ENCODE results near the gene TENM4.
"Not testable (repeated sequence)": the region's sequence is repeated elsewhere in the genome, so short reads cannot be mapped to it uniquely, and the experiment has no call there.

TENM4 gene

DNA sequence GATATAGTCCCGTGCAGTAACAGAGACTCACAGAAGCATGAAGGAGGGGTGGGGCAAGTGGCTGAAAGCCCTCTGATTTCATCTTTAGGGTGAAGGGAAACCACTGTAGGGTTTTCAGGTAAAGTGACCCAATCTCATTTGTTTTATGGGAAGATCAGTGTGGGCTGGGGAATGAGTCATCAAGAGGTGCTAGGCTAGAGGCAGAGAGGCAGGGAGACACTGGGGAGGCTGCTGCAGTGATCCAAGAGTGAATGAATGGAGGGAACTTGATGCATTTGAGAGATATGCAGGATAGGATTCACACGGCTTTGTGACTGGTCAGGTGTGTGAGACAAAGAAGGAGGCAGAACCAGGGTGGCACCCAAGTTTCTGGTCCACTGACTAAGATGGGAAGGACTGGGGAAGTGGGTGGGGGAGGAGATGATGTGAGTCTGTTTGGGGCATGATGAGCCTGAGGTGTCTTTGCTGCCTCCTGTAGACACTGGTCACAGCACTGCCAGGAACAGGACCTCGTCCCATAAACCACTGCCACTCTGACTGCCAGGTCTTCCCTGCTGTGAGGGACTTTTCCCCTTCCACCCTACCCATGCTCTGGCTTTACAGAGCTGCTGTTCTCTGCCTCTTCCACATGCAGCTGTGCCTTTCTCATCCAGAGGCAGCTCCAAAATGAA is 239.0 kb downstream of the TENM4 start:
- DNase-seq, result no peak

DNA sequence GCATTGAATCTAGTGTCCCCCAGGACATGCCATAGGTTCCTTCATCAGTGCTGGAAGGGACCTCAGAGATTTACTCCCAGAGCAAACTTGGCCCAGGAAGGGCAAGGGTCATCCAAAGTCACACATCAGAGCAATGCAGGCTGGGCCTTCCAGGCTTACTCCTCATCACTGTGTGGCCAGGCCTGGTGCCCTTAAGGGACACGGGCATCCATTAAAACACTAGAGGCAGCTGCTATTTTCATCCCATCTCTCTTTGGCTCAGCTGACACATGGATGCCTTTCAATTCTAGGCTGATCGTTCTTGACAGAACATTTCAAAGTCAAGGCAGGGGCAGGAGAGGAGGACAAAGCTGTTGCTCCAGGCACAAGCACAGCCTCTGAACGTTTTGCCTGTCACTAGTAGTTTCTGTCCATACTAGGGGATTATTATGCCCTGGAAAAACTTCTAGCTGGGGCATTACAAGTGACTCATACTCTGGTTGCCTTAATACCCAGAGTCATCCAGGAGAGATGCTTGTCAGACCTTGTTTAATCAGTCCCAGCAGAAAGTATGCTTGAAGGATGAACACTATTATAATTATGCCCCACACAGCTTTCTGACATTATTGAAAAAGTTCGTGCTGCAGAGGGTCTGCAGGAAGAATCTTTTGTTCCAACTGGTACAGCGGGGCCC is 240.3 kb downstream of the TENM4 start:
- DNase-seq, result no peak

DNA sequence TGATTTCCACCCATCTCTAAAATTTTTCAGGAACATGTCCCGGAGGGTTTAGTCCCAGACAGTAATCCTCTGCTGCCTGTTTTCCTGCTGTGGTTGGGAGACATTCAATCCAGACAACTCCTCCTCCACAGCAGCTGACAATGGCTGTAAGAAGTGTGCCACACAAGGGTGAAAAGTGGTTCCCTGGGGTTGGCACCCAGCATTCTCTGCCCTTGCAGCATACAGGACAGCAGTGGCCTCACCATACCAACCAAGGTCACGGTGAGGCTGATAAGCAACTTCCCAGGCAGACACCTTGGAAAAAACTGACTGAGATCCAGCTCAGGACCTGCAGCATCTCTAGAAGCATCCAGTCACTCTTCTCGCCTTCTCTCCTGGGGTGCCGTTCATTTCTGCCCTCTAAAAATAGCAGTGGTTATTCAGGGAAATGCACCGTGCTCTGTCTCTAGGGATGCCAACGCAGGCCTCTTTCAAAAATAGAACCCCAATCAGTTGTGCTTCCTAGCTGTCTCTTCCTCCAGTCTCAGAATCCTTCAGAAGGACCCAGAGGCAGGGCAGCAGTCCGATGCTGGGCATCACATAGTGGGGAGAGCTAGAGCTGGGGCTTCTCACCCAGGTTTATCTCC is 241.0 kb downstream of the TENM4 start:
- no peak for DNase-seq

DNA sequence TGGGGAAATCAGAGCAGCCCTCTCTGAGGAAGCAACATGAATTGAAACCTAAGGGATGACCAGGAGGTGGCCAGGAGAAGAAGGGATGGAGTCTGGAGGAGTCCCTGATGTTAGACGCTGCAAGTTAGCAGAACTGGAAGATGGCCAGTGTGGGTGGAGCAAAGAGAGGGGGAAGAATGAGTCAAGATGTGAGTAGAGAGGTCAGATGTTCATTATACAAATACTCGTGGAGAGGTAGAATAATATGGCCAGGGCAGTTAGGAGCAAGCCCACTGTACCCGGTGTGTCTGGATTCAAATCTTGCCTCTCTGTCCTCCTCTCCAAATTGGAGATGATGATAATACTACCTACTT is 242.0 kb downstream of the TENM4 start:
- DNase-seq, result peak; percentile 30

DNA sequence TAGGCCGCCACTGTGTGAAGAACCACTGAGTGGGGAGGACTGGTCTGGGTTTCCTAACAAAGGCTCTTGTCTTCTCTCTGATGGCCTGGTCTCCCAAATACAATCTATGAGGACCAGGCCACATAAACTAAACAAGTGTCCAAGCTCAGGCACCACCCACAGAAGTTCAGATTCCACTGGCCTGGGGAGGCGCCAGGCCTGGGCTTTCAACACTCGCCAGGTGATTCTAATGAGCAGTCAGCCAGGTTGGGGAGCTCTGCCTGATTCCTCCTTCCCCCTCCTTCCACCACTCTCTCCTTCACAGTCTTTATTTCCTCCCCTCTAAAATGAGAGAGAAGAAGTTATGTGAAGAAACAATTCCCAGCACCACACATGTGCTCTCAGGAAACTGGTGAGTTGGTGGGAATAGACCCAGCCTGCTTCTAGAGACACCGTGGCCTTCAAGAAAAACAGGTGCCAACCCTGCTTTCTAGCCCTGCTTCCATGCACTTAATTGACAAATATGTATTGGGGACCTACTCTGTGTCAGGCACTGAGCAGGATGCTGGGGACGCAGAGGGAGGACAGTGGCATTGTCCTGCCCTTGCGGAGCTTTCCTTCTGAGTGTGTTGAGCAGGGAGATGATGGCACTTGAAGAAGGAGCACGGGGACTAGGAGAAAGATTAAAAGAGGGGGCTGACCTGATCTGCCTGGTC is 242.5 kb downstream of the TENM4 start:
- no peak for DNase-seq

DNA sequence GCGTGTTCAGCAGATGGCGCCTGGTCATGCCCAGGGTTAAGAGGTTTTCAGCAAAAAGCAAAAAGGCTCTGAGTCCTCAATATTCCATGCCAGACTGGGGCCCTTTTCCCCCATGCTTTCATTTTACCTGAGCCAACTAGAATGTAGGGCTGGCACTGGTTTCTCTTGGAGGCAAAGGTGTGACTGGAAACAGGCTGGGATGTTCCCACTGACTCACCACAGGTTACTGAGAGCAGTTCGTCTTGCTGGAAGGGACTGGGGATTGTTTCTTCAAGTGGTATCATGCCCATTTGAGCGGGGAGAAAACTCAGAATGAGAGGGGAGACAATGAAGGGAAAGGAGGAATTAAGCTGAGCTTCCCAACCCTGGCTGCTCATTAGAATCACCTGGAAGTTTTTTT is 243.9 kb downstream of the TENM4 start:
- DNase-seq, result no peak

DNA sequence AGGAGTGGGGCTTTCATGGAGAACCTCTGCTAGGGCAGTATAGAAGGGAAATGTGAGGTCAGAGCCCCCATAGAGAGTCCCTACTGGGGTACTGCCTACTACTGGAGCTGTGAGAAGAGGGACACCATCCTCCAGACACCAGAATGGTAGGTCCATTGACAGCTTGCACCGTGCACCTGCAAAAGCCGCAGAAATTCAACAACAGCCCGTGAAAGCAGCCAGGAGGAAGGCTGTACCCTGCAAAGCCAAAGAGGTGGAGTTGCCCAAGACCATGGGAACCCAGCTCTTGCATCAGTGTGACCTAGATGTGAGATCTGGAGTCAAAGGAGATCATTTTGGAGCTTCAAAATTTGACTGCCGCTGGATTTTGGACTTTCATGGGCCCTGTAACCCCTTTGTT is 245.6 kb downstream of the TENM4 start:
- no peak for DNase-seq

DNA sequence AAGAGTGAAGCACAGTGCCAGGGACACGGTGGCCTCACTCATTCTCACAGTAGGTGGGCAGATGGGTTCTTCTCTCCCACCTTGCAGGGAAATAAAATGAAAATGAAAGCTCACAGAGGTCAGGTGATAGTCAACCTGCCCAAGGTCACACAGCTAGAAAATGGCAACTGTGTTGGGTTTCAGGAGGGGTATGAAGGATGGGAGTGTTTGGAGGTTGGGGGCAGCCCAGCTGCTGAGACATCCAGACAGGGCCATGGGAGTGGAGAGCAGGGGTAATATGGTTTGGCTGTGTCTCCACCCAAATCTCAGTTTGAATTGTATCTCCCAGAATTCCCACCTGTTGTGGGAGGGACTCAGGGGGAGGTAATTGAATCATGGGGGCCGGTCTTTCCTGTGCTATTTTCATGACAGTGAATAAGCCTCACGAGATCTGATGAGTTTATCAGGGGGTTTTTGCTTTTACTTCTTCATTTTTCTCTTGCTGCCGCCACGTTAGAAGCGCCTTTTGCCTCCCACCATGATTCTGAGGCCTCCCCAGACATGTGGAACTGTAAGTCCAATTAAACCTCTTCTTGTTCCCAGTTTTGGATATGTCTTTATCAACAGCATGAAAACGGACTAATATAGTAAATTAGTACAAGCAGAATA is 247.0 kb downstream of the TENM4 start:
- no peak for DNase-seq

DNA sequence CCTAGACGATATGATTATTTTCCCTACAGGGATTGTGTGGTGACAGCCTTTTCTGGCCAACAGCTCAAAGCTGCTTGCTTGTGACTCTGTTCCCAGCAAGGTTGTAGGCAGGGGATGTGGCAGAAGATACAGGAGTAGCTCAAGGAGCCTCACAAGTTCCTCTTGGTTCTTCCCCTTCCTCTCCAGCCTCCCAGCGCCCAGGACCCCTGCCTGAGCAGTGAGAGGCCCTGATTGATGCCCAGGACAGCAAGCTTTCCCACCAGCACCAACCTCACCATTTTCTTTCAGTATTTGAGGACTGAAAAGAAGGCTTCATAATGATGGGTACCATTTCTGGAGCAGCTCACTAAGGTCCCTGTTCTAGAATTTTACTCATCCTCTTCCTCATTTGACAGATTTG is 248.0 kb downstream of the TENM4 start:
- no peak for DNase-seq

DNA sequence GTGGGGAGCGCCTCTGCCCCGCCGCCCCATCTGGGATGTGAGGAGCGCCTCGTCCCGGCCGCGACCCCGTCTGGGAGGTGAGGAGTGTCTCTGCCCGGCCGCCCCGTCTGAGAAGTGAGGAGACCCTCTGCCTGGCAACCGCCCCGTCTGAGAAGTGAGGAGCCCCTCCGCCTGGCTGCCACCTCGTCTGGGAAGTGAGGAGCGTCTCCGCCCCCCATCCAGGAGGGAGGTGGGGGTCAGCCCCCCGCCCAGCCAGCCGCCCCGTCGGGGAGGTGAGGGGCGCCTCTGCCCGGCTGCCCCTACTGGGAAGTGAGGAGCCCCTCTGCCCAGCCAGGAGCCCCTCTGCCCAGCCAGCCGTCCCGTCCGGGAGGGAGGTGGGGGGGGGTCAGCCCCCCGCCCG is 249.1 kb downstream of the TENM4 start:
- not testable (repeated sequence) for DNase-seq

DNA sequence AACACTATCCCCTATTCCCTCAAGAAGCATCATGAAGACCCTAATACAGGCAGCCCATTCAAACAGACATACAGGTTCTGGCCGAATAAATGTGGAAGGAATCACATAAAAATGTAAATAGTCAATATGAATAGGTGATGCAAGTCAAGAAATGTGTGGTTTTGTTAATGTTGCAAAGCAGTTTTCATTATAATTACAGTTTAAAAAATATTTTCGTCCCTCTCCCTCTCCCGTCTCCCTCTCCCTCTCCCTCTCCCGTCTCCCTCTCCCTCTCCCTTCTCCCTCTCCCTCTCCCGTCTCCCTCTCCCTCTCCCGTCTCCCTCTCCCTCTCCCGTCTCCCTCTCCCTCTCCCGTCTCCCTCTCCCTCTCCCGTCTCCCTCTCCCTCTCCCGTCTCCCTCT is 250.3 kb downstream of the TENM4 start:
- not testable (repeated sequence) for DNase-seq

DNA sequence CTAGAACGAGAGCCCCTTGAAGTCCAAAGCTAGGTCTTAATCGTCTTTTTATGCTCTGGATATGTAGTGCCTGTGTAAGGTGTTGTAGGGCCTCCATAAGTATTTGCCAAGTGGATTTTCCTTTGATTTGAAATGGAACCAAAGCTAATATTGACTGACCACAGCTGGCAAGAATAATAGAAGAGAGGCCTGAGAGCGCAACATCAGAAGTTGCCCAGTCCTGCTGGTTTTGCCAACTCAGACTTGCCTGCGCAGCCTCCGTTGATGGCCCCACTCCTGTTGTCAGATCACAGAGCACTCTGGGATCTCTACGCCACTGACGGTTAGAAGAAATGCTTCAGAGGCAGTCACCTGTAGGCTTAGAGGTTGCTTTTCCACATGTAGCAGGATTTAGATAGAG is 251.2 kb downstream of the TENM4 start:
- DNase-seq, result no peak

DNA sequence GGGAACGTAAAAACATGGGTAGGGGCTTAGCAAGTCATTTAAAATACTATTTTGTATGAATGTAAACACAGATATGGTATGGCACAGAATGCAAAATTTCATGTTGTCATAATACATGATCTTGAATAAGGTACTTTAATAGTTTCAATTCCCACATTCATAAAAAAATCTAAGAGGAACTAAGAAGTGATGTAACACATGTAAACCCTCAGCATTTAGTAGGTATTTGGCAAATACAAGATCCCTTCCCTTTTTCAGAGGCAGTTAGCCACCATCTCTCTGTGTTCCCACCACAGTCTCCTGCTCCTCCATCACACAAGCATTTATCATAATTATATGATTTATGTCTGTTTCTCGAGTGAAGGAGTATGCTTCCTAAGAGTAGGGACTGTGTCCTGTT is 251.8 kb downstream of the TENM4 start:
- no peak for DNase-seq

DNA sequence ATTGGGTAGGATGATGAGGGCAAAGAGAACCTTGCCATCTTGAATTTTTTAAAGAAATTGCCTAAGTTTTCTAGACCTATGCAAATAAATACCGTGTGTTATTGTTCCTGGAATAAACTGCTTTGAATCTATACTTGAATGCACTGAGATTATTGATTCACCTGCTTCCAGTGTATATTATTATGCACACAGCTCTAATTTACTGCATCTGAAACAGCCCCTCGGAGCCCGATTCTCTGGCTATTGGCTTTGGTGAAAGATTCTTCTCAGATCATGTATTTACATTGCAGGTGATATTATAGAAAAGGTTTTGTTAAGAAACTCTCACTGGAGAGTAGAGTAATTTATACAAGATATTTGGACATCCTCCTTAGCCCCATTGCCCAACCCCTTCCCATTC is 254.2 kb downstream of the TENM4 start:
- no peak for DNase-seq

DNA sequence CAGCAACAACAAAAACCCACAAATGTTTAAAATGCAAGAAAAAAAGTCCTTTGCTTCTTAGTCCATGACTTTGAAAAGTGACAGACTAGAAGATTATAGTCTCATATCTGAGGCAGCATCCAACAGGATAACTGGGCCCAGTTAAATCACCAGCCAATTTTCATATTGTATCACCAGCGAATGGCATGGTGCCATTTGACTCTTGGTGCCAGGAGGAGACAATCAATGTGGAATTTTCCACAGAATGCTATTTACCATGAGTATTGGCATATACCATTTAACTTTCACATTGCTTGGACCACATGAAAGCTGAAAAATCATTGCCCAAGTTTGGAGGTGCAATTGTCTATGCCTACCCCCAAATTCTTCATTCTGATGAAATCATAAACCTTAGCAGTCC is 255.5 kb downstream of the TENM4 start:
- no peak for DNase-seq

DNA sequence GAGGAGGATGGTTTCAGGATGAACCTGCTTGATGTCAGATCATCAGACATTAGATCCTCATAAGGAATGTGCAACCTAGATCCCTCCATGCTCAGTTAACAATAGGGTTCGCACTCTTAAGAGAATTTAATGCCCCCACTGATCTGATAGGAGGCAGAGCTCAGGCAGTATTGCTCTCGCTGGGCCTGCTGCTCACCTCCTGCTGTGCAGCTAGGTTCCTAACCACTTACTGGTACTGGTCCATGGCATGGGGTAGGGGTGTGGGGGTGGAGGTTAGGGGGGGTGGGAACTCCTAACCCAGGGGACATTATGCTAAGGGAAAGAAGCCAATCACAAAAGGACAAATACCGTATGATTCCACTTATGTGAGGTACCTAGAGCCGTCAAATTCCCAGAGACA is 256.5 kb downstream of the TENM4 start:
- no peak for DNase-seq

DNA sequence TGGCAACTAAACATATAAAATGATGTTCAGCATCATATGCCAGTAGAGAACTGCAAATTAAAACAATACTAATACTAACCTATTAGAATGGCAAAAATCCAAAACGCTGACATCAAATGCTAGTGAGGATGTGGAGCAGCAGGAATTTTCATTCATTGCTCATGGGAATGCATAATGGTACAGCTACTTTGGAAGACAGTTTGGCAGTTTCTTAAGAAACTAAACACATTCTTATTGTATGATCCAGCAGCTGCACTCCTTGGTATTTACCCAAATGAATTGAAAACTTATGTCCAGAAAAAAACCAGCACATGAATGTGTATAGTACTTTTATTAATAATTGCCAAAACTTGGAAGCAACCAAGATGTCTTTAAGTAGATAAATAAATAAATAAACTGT is 258.0 kb downstream of the TENM4 start:
- peak; percentile 94 for DNase-seq

DNA sequence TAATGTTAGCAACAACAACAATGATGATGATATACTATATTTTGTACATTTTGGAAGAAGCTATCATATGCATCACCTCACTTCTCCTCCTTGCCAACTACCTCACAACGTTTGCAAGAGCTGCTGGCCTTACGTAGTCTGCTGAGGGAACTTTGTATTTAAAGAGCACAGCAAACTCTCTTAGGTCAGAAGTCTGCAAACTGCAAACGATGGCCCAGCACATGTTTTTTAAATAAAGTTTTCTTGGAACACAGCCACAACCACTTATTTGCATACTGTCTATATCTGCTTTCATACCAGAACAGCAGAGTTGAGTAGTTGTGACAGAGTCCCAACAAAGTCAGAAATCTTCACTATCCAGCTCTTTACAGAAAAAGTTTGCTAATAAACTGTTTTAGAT is 261.7 kb downstream of the TENM4 start:
- DNase-seq, result peak; percentile 29

DNA sequence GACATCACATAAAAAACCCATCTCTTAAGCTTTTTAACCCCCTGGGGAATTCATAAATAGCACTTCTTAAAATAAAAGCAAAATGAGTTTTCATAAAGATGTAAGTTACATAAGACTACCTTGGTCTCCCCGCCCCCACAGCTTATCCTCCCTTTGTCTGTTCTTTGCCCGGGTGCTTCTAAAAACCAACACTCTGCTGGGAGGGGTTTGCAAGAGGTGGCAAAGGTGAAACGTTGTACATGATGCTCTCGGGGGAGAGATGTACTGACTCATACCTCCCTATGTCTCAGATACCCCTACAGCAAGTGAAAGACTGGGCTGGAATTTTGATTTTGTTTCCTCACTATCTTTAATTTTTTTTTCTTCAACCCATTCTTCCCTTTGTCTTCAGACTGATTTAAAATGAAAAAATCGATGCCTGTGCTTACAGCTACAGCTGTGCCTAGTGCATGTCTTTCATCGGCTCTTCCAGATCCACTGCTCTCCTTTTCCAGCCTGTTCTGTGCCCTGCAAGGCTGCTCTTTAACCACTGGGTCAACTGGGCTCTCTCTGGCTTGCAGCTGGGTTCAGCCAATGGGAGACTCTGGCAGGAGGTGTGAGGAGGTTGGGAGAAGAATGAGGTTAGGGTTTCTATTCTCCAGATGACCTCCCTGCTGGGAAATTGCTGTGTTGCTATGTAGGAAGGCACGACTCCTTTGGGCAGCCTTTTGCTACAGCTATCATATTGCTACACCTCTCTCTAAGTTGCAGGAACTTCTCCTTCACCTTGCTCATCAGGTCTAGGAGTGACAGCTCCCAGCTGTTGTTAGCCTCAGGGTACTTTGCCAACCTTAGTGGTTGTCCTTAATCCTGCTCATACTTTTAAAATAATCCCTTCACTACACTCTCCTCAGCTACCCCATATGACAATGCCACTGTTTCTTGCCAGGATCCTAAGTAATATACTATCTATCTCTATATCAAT is 266.5 kb downstream of the TENM4 start:
- DNase-seq, result peak; percentile 18

DNA sequence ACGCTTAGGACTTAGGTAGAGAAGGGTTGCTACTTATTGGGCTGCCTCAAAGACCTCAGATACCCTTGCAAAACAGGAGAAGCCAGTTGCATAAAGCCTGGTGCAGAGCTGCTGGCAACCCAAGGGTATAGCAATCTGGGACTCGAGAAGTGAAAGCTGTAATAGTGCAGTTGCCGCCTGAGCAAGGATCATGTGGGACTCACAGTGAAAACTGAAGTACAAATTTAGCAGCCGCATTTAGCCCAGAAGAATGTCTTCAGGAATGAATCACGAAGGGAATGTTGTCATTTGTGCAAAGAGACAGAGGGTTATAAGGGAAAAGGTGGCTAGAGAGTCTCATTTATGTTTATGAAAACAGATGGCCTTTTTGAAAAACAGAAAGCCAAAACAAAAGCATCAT is 267.2 kb downstream of the TENM4 start:
- peak; percentile 82 for DNase-seq

DNA sequence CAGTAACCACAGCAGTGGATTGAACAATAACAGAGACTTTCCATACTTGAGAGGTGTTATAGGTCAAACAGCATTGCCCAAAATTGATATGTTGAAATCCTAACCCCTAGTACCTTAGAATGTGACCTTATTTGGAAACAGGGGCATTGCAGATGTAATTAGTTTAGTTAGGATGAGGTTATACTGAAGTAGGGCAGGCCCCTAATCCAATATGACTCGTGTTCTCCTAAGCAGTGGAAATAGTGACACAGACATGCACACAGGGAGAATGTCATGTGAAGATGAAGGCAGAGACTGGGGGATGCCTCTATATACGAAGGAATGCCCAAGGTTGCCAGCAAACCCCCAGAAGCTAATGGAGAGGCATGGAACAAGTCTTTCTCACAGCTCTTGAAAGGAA is 270.5 kb downstream of the TENM4 start:
- peak; percentile 37 for DNase-seq

DNA sequence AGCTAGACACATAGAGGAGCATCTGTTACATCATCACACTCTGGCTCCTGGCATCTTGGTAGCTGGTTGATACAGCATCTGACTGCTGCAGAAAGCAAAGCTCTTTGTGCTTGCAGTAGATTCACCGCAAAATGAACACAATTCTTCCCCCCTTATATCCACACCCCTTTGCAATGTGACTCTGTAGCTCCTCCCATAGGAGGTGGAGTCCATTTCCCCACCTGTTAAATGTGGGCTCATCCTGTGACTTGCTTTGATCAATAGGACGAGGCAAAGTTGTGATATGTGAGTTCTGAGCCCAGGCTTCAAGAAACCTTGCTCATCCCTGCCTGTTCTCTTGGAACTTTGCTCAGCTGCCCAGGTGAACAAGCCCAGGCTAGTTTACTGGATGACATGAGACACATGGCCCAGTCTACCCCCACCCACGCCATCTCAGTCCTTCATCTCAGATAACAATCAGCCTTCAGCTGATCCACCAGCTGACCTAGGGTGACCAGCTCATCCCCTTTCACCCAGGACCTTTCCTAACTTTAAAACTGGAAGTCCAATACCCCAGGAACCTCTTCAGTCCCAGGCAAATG is 272.2 kb downstream of the TENM4 start:
- no peak for DNase-seq
